Measurements from ENCODE around the gene NUP98.

The NUP98 gene

GRCh38 chr11:3666023-3666530, 131.3 kb downstream of the NUP98 start:
- no peak overlapping the region for H3K4me2 ChIP-seq (ENCODE audit: insufficient read depth, low read length)
- H3K79me2 ChIP-seq (ENCODE audit: insufficient read depth, low read length) = no peaks in the 10 kb centered on the region
- no peak overlapping the region for H3K27ac ChIP-seq (ENCODE audit: low read length)
- DNase-seq (no peak), ATAC-seq (ENCODE audit: insufficient read depth, low read depth) (no peak)
- peaks cover 40% of the 10 kb centered on the region for H3K36me3 ChIP-seq (ENCODE audit: insufficient read depth, low read length)
- H4K20me1 ChIP-seq (ENCODE audit: insufficient read depth, low read length) = no peaks in the 10 kb centered on the region; the same call in 1 of the 2 replicates
- H3K9ac ChIP-seq (ENCODE audit: low read depth, low read length) = no peak overlapping the region
- TF ChIP-seq, protein P1, sequence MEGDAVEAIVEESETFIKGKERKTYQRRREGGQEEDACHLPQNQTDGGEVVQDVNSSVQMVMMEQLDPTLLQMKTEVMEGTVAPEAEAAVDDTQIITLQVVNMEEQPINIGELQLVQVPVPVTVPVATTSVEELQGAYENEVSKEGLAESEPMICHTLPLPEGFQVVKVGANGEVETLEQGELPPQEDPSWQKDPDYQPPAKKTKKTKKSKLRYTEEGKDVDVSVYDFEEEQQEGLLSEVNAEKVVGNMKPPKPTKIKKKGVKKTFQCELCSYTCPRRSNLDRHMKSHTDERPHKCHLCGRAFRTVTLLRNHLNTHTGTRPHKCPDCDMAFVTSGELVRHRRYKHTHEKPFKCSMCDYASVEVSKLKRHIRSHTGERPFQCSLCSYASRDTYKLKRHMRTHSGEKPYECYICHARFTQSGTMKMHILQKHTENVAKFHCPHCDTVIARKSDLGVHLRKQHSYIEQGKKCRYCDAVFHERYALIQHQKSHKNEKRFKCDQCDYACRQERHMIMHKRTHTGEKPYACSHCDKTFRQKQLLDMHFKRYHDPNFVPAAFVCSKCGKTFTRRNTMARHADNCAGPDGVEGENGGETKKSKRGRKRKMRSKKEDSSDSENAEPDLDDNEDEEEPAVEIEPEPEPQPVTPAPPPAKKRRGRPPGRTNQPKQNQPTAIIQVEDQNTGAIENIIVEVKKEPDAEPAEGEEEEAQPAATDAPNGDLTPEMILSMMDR (IDR thresholded peaks at IDR 0.05; ENCODE audit: borderline replicate concordance, extremely low read depth, low read length, poor library complexity, severe bottlenecking) = no peak
- no peak overlapping the region for H3K4me3 ChIP-seq (ENCODE audit: low read depth in 1 of 2, low read length in 2 of 2)
- no peak overlapping the region for H2AFZ ChIP-seq (ENCODE audit: low read depth, low read length)
- no peaks in the 10 kb centered on the region for H3K4me1 ChIP-seq (ENCODE audit: insufficient read depth, low read length)
- H3K27me3 ChIP-seq (ENCODE audit: insufficient read depth, low read length, poor library complexity) = no peaks in the 10 kb centered on the region
- no peaks in the 10 kb centered on the region for H3K9me3 ChIP-seq (ENCODE audit: insufficient read depth, low read length, severe bottlenecking)

DNA sequence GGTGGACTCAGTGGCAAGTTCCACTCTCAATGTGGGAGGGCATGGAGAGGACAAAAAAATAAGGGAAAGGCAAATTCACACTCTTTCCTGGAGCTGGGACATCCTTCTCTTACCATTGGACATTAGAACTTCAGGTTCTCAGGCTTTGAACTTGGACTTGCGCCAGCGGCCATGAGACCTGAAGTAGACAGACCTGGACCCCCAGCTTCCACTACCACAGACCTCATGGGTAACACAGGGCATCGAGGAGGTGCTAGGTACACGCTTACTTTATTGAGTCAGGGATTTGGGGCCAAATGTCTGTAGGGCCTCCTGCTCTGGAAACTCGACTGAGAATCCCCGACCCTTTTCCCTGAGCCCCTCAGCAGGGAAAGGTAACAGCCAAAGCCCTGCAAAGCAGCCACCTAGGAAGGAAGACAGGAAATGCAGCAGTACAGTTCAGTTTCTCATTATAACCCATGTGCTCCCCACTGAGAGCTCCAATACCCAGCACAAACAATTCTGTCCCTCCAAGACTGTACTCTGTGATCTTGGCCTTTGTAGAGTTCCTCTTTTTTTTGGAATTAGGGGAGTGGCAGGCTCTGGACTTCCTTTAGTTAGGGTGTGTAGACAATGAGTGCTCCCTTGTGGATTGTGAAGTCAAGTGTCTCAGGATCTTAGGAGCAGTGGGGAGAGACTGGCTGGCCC, 131.9 kb downstream of the NUP98 start:
- Histone ChIP-seq H3K9me3 (ENCODE audit: insufficient read depth, low read length, severe bottlenecking) (no peaks in the 10 kb centered on the region), H3K79me2 (ENCODE audit: insufficient read depth, low read length) (no peaks in the 10 kb centered on the region), H2AFZ (ENCODE audit: low read depth, low read length) (no peak overlapping the region), H3K9ac (ENCODE audit: low read depth, low read length) (no peak overlapping the region), H3K4me3 (ENCODE audit: low read depth in 1 of 2, low read length in 2 of 2) (no peak overlapping the region), H3K27me3 (ENCODE audit: insufficient read depth, low read length, poor library complexity) (no peaks in the 10 kb centered on the region), H3K36me3 (ENCODE audit: insufficient read depth, low read length) (peaks cover 34% of the 10 kb centered on the region), H3K4me2 (ENCODE audit: insufficient read depth, low read length) (no peak overlapping the region), H3K4me1 (ENCODE audit: insufficient read depth, low read length) (no peaks in the 10 kb centered on the region), H3K27ac (ENCODE audit: low read length) (no peak overlapping the region), H4K20me1 (ENCODE audit: insufficient read depth, low read length) (no peaks in the 10 kb centered on the region; the same call in 1 of the 2 replicates)
- TF ChIP-seq EZH2 (IDR thresholded peaks at IDR 0.05; ENCODE audit: borderline replicate concordance, low read depth, low read length, severe bottlenecking) = no peak
- DNase-seq (no peak), ATAC-seq (ENCODE audit: insufficient read depth, low read depth) (no peak)

GRCh38 chr11:3664032-3664630, 133.2 kb downstream of the NUP98 start:
- H3K27me3 ChIP-seq (ENCODE audit: insufficient read depth, low read length, poor library complexity) = no peaks in the 10 kb centered on the region
- peaks cover 25% of the 10 kb centered on the region for H3K36me3 ChIP-seq (ENCODE audit: insufficient read depth, low read length)
- H3K27ac ChIP-seq (ENCODE audit: low read length) = no peak overlapping the region
- H3K4me3 ChIP-seq (ENCODE audit: low read depth in 1 of 2, low read length in 2 of 2) = no peak overlapping the region
- ATAC-seq (ENCODE audit: insufficient read depth, low read depth) (no peak), DNase-seq (no peak)
- no peak overlapping the region for H3K4me2 ChIP-seq (ENCODE audit: insufficient read depth, low read length)
- TF ChIP-seq, protein P1 (IDR thresholded peaks at IDR 0.05; ENCODE audit: borderline replicate concordance, extremely low read depth, low read length, poor library complexity, severe bottlenecking) = no peak
- no peak for TF ChIP-seq EZH2 (IDR thresholded peaks at IDR 0.05; ENCODE audit: borderline replicate concordance, low read depth, low read length, severe bottlenecking)
- no peaks in the 10 kb centered on the region for H3K79me2 ChIP-seq (ENCODE audit: insufficient read depth, low read length)
- H3K9me3 ChIP-seq (ENCODE audit: insufficient read depth, low read length, severe bottlenecking) = no peaks in the 10 kb centered on the region
- no peaks in the 10 kb centered on the region for H3K4me1 ChIP-seq (ENCODE audit: insufficient read depth, low read length)
- H2AFZ ChIP-seq (ENCODE audit: low read depth, low read length) = no peak overlapping the region
- H4K20me1 ChIP-seq (ENCODE audit: insufficient read depth, low read length) = no peaks in the 10 kb centered on the region; the same call in 1 of the 2 replicates
- H3K9ac ChIP-seq (ENCODE audit: low read depth, low read length) = no peak overlapping the region

DNA sequence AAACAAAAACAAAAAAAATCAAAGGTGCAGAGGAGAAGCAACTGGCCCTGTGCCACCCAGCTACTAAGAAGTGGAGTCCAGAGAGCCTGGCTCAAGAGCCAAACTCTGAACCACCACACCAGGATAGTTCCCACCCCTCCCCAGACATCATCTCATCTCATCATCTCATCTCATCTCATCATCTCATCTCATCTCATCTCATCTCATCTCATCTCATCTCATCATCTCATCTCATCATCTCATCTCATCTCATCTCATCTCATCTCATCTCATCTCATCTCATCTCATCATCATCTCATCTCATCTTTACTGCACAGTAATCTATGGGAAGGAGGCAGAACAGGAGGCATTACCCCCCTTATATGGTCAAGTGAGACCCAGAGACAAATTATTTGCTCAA, 134.5 kb downstream of the NUP98 start:
- no peak for DNase-seq
- Histone ChIP-seq H3K79me2 (ENCODE audit: insufficient read depth, low read length) (no peaks in the 10 kb centered on the region), H3K4me1 (ENCODE audit: insufficient read depth, low read length) (no peaks in the 10 kb centered on the region), H3K9me3 (ENCODE audit: insufficient read depth, low read length, severe bottlenecking) (no peaks in the 10 kb centered on the region), H3K4me3 (ENCODE audit: low read depth in 1 of 2, low read length in 2 of 2) (no peak overlapping the region), H3K36me3 (ENCODE audit: insufficient read depth, low read length) (peaks cover 20% of the 10 kb centered on the region), H3K9ac (ENCODE audit: low read depth, low read length) (no peak overlapping the region), H2AFZ (ENCODE audit: low read depth, low read length) (no peak overlapping the region), H4K20me1 (ENCODE audit: insufficient read depth, low read length) (no peaks in the 10 kb centered on the region), H3K27ac (ENCODE audit: low read length) (no peak overlapping the region), H3K4me2 (ENCODE audit: insufficient read depth, low read length) (no peak overlapping the region), H3K27me3 (ENCODE audit: insufficient read depth, low read length, poor library complexity) (no peaks in the 10 kb centered on the region)
- TF ChIP-seq, protein P1 (IDR thresholded peaks at IDR 0.05; ENCODE audit: borderline replicate concordance, extremely low read depth, low read length, poor library complexity, severe bottlenecking) = no peak
- TF ChIP-seq EZH2 (IDR thresholded peaks at IDR 0.05; ENCODE audit: borderline replicate concordance, low read depth, low read length, severe bottlenecking) = no peak
- ATAC-seq (ENCODE audit: insufficient read depth, low read depth) = no peak

Measured in DND-41 (cell line).